HG03571 (cell line): Measurements from ENCODE around the gene PAM.
A peak's percentile ranks its signal among the peaks of the same experiment; 100 is the strongest.

Experiments used
- ATAC-seq: cut with Tn5 transposase; IDR thresholded peaks from one replicate; pipeline ENCODE4 v1.9.1; 2021; ENCODE audit not compliant: unreplicated experiment

The PAM gene

GRCh38 chr5:102777099-102777498, 22.0 kb downstream of the PAM start:
- no peak for ATAC-seq

- no peak for ATAC-seq
These were observed 23.4 kb downstream of the PAM start for GRCh38 chr5:102778478-102778877.

- no peak for ATAC-seq
These were observed 26.3 kb downstream of the PAM start for GRCh38 chr5:102781359-102781758.

- no peak for ATAC-seq
These were observed 26.7 kb downstream of the PAM start for GRCh38 chr5:102781786-102782185.

- no peak for ATAC-seq
These were observed 27.2 kb downstream of the PAM start for GRCh38 chr5:102782217-102782872.

GRCh38 chr5:102787134-102787533, 32.0 kb downstream of the PAM start:
- ATAC-seq, result no peak

GRCh38 chr5:102788788-102789187, 33.7 kb downstream of the PAM start:
- ATAC-seq, result no peak

- ATAC-seq, result no peak
These were observed 34.4 kb downstream of the PAM start for GRCh38 chr5:102789469-102789868.

- ATAC-seq, result no peak
These were observed 35.6 kb downstream of the PAM start for GRCh38 chr5:102790748-102791147.

GRCh38 chr5:102792705-102793104, 37.6 kb downstream of the PAM start:
- no peak for ATAC-seq

- ATAC-seq, result no peak
These were observed 38.9 kb downstream of the PAM start for GRCh38 chr5:102794047-102794446.

- no peak for ATAC-seq
These were observed 39.7 kb downstream of the PAM start for GRCh38 chr5:102794677-102795331.

- no peak for ATAC-seq
These were observed 40.4 kb downstream of the PAM start for GRCh38 chr5:102795526-102795925.

- ATAC-seq, result no peak
These were observed 40.9 kb downstream of the PAM start for GRCh38 chr5:102796009-102796408.

- ATAC-seq, result no peak
These were observed 41.4 kb downstream of the PAM start for GRCh38 chr5:102796498-102796897.

GRCh38 chr5:102797322-102797884, 42.3 kb downstream of the PAM start:
- no peak for ATAC-seq

GRCh38 chr5:102798104-102798785, 43.1 kb downstream of the PAM start:
- ATAC-seq, result no peak

GRCh38 chr5:102799017-102799416, 43.9 kb downstream of the PAM start:
- no peak for ATAC-seq

GRCh38 chr5:102800427-102800826, 45.3 kb downstream of the PAM start:
- ATAC-seq, result no peak

- ATAC-seq, result peak; percentile 58
These were observed 46.3 kb downstream of the PAM start for GRCh38 chr5:102801371-102801770.

- ATAC-seq, result no peak
These were observed 47.8 kb downstream of the PAM start for GRCh38 chr5:102802708-102803458.
